ENCODE measurements around the gene RNPEP.

RNPEP gene

GRCh38 chr1:201941420-201942128 lies 40.9 kb upstream of the RNPEP start:
- DNase-seq (ENCODE audit: low read depth), result peak; percentile 12

DNA sequence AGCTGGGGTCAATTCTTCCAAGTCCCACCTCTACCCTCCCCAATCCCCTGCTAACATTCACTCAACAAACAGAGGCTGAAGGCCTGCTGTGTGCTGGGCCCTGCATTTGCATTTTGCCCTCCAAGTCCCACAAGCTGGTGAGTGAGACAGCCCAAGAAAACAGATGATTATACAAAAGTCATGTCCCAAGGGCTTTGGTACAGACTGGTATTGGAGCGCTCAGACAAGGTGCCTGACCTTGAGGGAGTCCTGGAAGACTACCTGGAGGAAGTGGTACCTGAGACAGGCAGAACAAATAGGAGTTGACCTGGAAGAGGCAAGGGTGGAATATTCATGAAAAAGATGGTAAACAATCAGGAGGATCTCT lies 40.3 kb upstream of the RNPEP start:
- no peak overlapping the region for H3K4me3 ChIP-seq (ENCODE audit: low read depth, low read length)
- TF ChIP-seq, protein P1, sequence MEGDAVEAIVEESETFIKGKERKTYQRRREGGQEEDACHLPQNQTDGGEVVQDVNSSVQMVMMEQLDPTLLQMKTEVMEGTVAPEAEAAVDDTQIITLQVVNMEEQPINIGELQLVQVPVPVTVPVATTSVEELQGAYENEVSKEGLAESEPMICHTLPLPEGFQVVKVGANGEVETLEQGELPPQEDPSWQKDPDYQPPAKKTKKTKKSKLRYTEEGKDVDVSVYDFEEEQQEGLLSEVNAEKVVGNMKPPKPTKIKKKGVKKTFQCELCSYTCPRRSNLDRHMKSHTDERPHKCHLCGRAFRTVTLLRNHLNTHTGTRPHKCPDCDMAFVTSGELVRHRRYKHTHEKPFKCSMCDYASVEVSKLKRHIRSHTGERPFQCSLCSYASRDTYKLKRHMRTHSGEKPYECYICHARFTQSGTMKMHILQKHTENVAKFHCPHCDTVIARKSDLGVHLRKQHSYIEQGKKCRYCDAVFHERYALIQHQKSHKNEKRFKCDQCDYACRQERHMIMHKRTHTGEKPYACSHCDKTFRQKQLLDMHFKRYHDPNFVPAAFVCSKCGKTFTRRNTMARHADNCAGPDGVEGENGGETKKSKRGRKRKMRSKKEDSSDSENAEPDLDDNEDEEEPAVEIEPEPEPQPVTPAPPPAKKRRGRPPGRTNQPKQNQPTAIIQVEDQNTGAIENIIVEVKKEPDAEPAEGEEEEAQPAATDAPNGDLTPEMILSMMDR (conservative IDR thresholded peaks at IDR 0.05; ENCODE audit: low read depth, low read length), result no peak
- DNase-seq (ENCODE audit: low read depth), result no peak

More at GRCh38 chr1:201941420-201942128, 40.9 kb upstream of the RNPEP start:
- TF ChIP-seq, protein P1 (conservative IDR thresholded peaks at IDR 0.05; ENCODE audit: low read depth, low read length), result no peak
- H3K4me3 ChIP-seq (ENCODE audit: low read depth, low read length), result no peak overlapping the region

DNA sequence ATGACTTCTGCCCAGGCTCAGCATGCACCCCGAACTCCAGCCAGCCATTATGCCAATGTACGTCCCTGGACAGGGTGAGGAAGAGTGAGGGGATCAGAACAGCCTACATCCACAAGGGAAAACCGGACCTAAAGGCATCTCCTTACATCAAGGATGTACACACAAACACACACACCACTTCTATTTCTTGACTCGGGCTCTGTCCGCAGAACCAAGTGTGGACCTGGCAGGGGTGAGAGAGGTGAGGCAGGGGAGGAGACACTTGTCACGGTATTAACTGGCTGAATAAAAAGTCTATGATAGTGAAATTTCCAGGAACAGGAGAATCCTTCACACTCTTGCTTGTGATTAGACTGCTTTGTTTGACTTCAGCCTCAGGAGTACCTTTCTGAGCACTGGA lies 38.4 kb upstream of the RNPEP start:
- H3K4me3 ChIP-seq (ENCODE audit: low read depth, low read length), result no peak overlapping the region
- TF ChIP-seq, protein P1 (conservative IDR thresholded peaks at IDR 0.05; ENCODE audit: low read depth, low read length), result no peak
- DNase-seq (ENCODE audit: low read depth), result no peak

- TF ChIP-seq, protein P1 (conservative IDR thresholded peaks at IDR 0.05; ENCODE audit: low read depth, low read length), result no peak
- DNase-seq (ENCODE audit: low read depth), result no peak
- no peak overlapping the region for H3K4me3 ChIP-seq (ENCODE audit: low read depth, low read length)
Observed at GRCh38 chr1:201944639-201945038, 37.8 kb upstream of the RNPEP start.

DNA sequence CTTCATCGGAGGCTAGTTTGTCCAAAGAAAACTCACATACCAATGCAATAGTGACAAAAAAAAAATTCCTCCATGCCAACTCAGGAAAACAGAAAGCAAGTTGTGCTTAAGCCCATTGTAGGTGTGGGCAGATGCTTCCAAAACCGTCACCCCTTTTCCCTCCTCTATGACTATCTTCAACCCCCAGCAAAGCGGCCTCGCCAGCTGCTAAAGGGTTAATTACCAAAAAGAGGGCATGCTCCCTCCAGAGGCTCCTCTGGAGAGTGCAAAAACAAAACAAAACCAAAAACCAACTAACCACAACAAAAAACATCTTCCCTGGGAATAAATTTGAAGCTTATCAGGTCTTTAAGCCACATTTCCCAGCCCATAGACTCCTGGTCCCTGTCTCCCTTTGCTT lies 37.3 kb upstream of the RNPEP start:
- TF ChIP-seq, protein P1 (conservative IDR thresholded peaks at IDR 0.05; ENCODE audit: low read depth, low read length), result peak; percentile 43
- no peak for DNase-seq (ENCODE audit: low read depth)
- no peak overlapping the region for H3K4me3 ChIP-seq (ENCODE audit: low read depth, low read length)

- DNase-seq (ENCODE audit: low read depth), result no peak
- TF ChIP-seq, protein P1 (conservative IDR thresholded peaks at IDR 0.05; ENCODE audit: low read depth, low read length), result no peak
- H3K4me3 ChIP-seq (ENCODE audit: low read depth, low read length), result peak overlapping the region; percentile 50
Observed at GRCh38 chr1:201945863-201946223, 36.6 kb upstream of the RNPEP start.

DNA sequence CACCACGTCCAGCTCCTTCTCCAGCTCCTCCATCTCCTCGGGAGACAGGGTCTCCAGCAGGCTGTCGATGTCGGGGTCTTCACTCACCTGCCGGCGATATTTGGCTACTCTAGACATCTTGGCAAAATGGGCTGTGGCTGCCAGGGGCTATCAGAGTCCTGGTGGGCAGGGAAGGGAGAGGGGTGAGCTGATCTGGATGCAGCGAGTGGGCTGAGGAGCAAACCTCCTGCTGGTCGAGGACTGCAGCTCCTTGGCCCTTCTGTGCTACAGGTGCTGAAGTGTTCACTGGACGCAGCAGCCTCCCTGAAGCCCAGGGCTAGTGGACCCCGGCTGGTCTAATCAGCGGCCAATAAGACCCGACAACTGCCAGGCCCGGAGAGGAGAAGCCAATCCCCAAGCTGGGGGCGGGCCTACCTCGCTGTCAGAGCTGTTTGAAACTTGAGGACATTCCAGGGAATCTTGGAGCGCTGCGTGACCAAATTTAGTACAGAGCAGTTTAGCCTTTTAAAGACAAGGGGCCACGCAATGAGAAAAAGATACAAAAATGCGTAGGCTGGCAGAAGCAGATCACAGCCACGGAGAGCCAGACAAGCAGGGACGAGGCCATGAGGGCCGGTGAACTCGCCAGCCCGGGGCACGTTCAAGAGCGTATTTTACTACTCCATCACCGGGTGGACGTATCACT lies 36.1 kb upstream of the RNPEP start, which contains the start of gene LMOD1:
Gene LMOD1, minus strand, starts transcription at position 325 of the 685 bp plus-strand sequence. Its CDS starts 208 bp downstream, at position 117.
- TF ChIP-seq, protein P1 (conservative IDR thresholded peaks at IDR 0.05; ENCODE audit: low read depth, low read length), result no peak
- peak within 1 kb of the TSS; percentile 50 for H3K4me3 ChIP-seq (ENCODE audit: low read depth, low read length)
- peak; percentile 93 for DNase-seq (ENCODE audit: low read depth)
